SH-SY5Y (cell line): ENCODE measurements around the gene STARD10.

Experiments
- GATA2 ChIP-seq: IDR thresholded peaks from 2 replicates; pipeline ENCODE4 v1.6.1; 2011; ENCODE audit warnings: mild to moderate bottlenecking, low read depth, low read length
- GATA3 ChIP-seq: IDR thresholded peaks from 2 replicates; pipeline ENCODE4 v1.6.1; 2011; ENCODE audit warnings: low read depth, mild to moderate bottlenecking, low read length, moderate library complexity

GRCh38 chr11:72709478-72710238, 84.2 kb downstream of the STARD10 start:
- TF ChIP-seq GATA3 (no peak), GATA2 (no peak)
